Measurements from ENCODE around the gene RABAC1.

DNA sequence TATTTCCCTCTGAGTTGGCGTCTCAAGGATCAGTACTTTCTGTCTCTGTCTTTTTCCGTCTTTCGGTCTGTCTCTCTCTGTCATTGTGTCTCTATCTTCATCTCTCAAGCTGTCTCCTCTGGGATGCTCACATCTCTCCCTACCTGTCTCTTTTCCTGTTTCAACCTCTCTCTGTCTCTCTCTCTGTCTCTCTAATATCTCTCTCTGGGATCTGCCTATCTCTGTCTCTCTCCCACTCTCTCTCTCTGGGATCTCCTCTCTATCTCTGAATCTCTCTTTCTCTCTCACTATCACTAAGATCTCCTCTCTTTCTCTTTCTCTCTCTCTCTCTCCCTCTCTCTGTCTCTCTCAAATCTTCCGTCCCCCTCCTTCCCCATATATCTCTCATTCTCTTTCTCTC is 30.9 kb upstream of the RABAC1 start:
- TF ChIP-seq POLR2AphosphoS5 (IDR thresholded peaks at IDR 0.05; ENCODE audit: low read depth, low read length): no peak
- TF ChIP-seq, protein P1, sequence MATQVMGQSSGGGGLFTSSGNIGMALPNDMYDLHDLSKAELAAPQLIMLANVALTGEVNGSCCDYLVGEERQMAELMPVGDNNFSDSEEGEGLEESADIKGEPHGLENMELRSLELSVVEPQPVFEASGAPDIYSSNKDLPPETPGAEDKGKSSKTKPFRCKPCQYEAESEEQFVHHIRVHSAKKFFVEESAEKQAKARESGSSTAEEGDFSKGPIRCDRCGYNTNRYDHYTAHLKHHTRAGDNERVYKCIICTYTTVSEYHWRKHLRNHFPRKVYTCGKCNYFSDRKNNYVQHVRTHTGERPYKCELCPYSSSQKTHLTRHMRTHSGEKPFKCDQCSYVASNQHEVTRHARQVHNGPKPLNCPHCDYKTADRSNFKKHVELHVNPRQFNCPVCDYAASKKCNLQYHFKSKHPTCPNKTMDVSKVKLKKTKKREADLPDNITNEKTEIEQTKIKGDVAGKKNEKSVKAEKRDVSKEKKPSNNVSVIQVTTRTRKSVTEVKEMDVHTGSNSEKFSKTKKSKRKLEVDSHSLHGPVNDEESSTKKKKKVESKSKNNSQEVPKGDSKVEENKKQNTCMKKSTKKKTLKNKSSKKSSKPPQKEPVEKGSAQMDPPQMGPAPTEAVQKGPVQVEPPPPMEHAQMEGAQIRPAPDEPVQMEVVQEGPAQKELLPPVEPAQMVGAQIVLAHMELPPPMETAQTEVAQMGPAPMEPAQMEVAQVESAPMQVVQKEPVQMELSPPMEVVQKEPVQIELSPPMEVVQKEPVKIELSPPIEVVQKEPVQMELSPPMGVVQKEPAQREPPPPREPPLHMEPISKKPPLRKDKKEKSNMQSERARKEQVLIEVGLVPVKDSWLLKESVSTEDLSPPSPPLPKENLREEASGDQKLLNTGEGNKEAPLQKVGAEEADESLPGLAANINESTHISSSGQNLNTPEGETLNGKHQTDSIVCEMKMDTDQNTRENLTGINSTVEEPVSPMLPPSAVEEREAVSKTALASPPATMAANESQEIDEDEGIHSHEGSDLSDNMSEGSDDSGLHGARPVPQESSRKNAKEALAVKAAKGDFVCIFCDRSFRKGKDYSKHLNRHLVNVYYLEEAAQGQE (IDR thresholded peaks at IDR 0.05; ENCODE audit: insufficient read depth in 1 of 2, low read depth in 2 of 2, low read length in 2 of 2): no peak
